M059J (cell line): ENCODE data around the gene HDHD5. TPM values are rescaled to one million over a fixed set of nuclear protein-coding genes. Genes with fewer than 3 reads are reported as not detected.

ENCODE experiments used
- DNase-seq: peaks from one replicate; pipeline ENCODE4 v3.0.0-alpha.2; 2012; ENCODE audit warnings: low read depth
- total RNA-seq: library from RNA; depleted of rRNA; stranded (reverse); fragments of >200 nt; shearing (Covaris generic); gene quantifications from 2 replicates; pipeline ENCODE4 v1.2.3, GENCODE V29; 2014; rRNA removed

HDHD5 gene
- 30.8 and 32.1 TPM in 2 replicates for total RNA-seq

- peak; percentile 82 for DNase-seq
Measured at GRCh38 chr22:17158568-17159503, at the start of gene HDHD5. Gene HDHD5 (minus strand): TSS chr22:17159277. CDS start chr22:17159251, 26 bp downstream.

- DNase-seq: no peak
Measured at GRCh38 chr22:17205432-17205831, 46.4 kb upstream of the HDHD5 start.

- no peak for DNase-seq
Measured at GRCh38 chr22:17201285-17201945, 42.3 kb upstream of the HDHD5 start.

GRCh38 chr22:17199003-17199731 is 40.1 kb upstream of the HDHD5 start:
- peak; percentile 65 for DNase-seq

- DNase-seq: no peak
Measured at GRCh38 chr22:17198170-17199002, 39.3 kb upstream of the HDHD5 start.

- no peak for DNase-seq
Measured at GRCh38 chr22:17194213-17194612, 35.1 kb upstream of the HDHD5 start.

GRCh38 chr22:17192186-17192585 is 33.1 kb upstream of the HDHD5 start:
- no peak for DNase-seq

GRCh38 chr22:17191163-17191784 is 32.2 kb upstream of the HDHD5 start:
- peak; percentile 90 for DNase-seq

GRCh38 chr22:17190702-17191101 is 31.6 kb upstream of the HDHD5 start:
- DNase-seq: no peak

- no peak for DNase-seq
Measured at GRCh38 chr22:17176715-17177114, 17.6 kb upstream of the HDHD5 start.

GRCh38 chr22:17172029-17172833 is 13.2 kb upstream of the HDHD5 start:
- DNase-seq: no peak

- DNase-seq: peak; percentile 80
Measured at GRCh38 chr22:17171153-17172028, 12.3 kb upstream of the HDHD5 start.

GRCh38 chr22:17167486-17167885 is 8.4 kb upstream of the HDHD5 start:
- no peak for DNase-seq

- DNase-seq: no peak
Measured at GRCh38 chr22:17164392-17165024, 5.4 kb upstream of the HDHD5 start.

GRCh38 chr22:17162731-17163130 is 3.7 kb upstream of the HDHD5 start:
- DNase-seq: no peak

- peak; percentile 61 for DNase-seq
Measured at GRCh38 chr22:17161991-17162390, 2.9 kb upstream of the HDHD5 start.

GRCh38 chr22:17159504-17159951 is 451 bp upstream of the HDHD5 start:
- DNase-seq: peak; percentile 49

- no peak for DNase-seq
Measured at GRCh38 chr22:17158176-17158567, 905 bp downstream of the HDHD5 start.
